GM12874 (cell line): ENCODE data around the gene CCNYL1.

Experiments used
- CTCF ChIP-seq: IDR thresholded peaks from 2 replicates; pipeline ENCODE4 v1.5.1; 2011; ENCODE audit warnings: low read depth, mild to moderate bottlenecking, control low read depth, low read length, moderate library complexity; ENCODE audit not compliant: insufficient read depth

The CCNYL1 gene

GRCh38 chr2:207676827-207677354 is 34.5 kb upstream of the CCNYL1 start:
- TF ChIP-seq CTCF, result no peak

DNA sequence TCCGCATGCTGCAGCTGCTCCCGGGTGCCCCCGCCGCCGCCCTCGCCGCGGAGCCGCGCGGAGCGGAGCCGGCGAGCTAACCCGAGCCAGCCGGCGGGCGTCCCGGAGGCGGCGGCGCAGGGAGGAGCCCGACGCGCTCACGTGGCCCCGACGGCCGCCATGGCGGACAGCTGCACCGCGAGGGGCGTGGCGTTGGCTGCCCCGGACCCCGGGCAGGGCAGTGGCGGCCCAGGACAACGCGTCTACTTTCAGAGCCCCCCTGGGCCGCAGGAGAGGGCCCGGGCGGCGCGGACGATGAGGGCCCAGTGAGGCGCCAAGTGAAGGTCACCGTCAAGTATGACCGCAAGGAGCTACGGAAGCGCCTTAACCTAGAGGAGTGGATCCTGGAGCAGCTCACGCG is 30.0 kb upstream of the CCNYL1 start:
- TF ChIP-seq CTCF, result no peak

- TF ChIP-seq CTCF, result no peak
These were observed 28.9 kb upstream of the CCNYL1 start for GRCh38 chr2:207682557-207682956.

DNA sequence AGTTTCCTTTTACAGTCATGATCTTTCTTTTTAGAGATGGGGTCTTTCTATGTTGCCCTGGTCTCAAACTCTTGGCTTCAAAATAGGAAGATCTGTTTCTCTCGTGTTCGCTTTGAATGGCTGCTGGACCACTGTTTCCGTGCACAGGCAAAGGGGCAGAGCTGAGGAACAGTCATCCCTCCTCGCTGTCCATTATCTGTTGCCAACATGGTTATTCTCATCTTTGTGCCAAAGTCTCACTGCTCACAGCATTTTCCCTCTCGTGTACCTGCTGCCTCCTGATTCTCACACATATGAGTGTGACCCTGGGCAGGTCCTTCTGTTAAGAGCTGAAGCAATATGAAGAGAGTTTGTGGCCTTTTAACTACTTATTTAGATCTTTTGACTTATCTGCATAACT is 28.0 kb upstream of the CCNYL1 start:
- TF ChIP-seq CTCF, result no peak

DNA sequence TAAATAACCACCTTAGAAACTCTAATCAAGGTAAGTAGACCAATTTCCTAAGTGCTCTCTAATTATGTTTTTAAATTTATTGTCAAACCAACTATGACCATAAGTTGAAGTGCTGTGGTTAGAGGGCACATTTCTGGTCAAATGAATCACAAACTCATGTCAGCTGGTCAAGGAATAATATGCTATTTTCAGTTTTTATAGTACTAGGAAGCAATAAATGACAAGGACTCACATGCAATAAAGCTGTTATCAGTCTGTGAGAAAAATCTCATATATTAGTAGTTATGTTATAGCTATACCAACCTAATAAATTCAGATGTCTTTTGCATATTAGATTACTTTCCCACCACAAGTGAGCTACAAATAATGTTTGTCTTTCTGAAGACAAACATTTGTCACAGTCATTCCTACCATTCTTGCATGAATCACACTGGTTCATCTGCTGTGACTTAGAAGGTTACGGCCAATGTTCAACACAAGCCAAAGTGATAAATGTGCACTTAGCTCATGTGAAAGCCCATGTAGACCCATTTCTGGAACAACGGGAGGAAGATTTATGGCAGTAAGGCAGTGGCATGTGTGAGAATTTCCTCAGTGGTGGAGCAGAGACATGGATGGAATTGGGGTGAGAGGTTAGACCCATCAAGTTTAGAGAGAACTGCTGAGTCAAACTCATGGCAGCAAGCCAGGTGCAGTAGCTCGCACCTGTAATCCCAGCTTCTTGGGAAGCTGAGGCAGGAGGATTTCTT is 27.4 kb upstream of the CCNYL1 start:
- TF ChIP-seq CTCF, result no peak

GRCh38 chr2:207686812-207687211 is 24.6 kb upstream of the CCNYL1 start:
- no peak for TF ChIP-seq CTCF

- TF ChIP-seq CTCF, result no peak
These were observed 22.8 kb upstream of the CCNYL1 start for GRCh38 chr2:207688597-207688996.
